Lung (tissue), 12 donors: Measurements from ENCODE around the gene ATG16L1. TPM values are rescaled to one million over a fixed set of nuclear protein-coding genes. Genes with fewer than 3 reads are reported as not detected.
A peak's percentile ranks its signal among the peaks of the same experiment; 100 is the strongest.

Experiments
- ATAC-seq: fragments of 200-7000 bp; cut with Tn5 transposase; one replicate; pipeline ENCODE4 v1.9.1; 2020; ENCODE audit warnings: moderate number of reproducible peaks; ENCODE audit not compliant: insufficient read depth, low FRiP score
- DNase-seq, 3 donors: peaks; one replicate each; pipeline ENCODE4 v3.0.0-alpha.2; 2013 to 2017
- H3K27ac ChIP-seq, 2 donors: one replicate each; pipeline ENCODE4 v1.5.1; 2013; ENCODE audit warnings: mild to moderate bottlenecking in 2 of 2, moderate library complexity in 2 of 2, control low read depth in 1 of 2, inconsistent platforms in 1 of 2, low read depth in 1 of 2, low read length in 1 of 2
- H3K27me3 ChIP-seq, 3 donors: one replicate each; pipeline ENCODE4 v1.5.1; 2013; ENCODE audit warnings: low read length in 2 of 3; ENCODE audit not compliant: control insufficient read depth in 3 of 3, insufficient read depth in 3 of 3
- H3K36me3 ChIP-seq, 4 donors: one replicate each; pipeline ENCODE4 v1.5.1; 2013; ENCODE audit warnings: low read length in 4 of 4, mild to moderate bottlenecking in 1 of 4, moderate library complexity in 1 of 4; ENCODE audit not compliant: control insufficient read depth in 4 of 4, insufficient read depth in 4 of 4
- H3K4me1 ChIP-seq, 5 donors: one replicate each; pipeline ENCODE4 v1.5.1; 2013; ENCODE audit warnings: low read length in 5 of 5, mild to moderate bottlenecking in 2 of 5, moderate library complexity in 1 of 5; ENCODE audit not compliant: control insufficient read depth in 5 of 5, insufficient read depth in 5 of 5
- H3K4me3 ChIP-seq: one replicate; pipeline ENCODE4 v1.5.1; 2013; ENCODE audit warnings: mild to moderate bottlenecking, control low read depth, moderate library complexity
- H3K9ac ChIP-seq, 2 donors: one replicate each; pipeline ENCODE4 v1.5.1; 2013; ENCODE audit warnings: low read length in 2 of 2, control low read depth in 1 of 2; ENCODE audit not compliant: insufficient read depth in 1 of 2
- H3K9me3 ChIP-seq, 4 donors: one replicate each; pipeline ENCODE4 v1.5.1; 2013; ENCODE audit warnings: low read length in 3 of 4, mild to moderate bottlenecking in 1 of 4, moderate library complexity in 1 of 4; ENCODE audit not compliant: control insufficient read depth in 4 of 4, insufficient read depth in 3 of 4
- CTCF ChIP-seq: IDR thresholded peaks from 2 replicates; pipeline ENCODE4 v1.5.1; 2012; ENCODE audit warnings: mild to moderate bottlenecking; ENCODE audit errors: control extremely low read depth, extremely low read depth
- WGBS, 2 donors: extraction: QIAGEN DNeasy Blood & Tissue Kit; methylation state at CpG; one replicate each; pipeline ENCODE4 v1.1.7; 2013; 5-methylcytosine and 5-hydroxymethylcytosine counted together
- polyA plus RNA-seq, 2 donors: library from polyadenylated mRNA; stranded (reverse); fragments of 200-250 nt; gene quantifications; one replicate each; pipeline ENCODE4 v1.2.1, GENCODE V29; 2013
- total RNA-seq, 2 donors: library from RNA; depleted of rRNA in 1 of 2; stranded (reverse); fragments of >200 nt in 1 of 2; gene quantifications; one replicate each; pipeline ENCODE4 v1.2.1, GENCODE V29; 2014 to 2021
- donor health status: control.
- donor health status: control.
- donor health status: Bipolar disorder and iron deficiency.
- donor health status: healthy.
- donor health status: DM: yes; HTN: yes; CAD: no.

Gene ATG16L1
- total and polyA plus RNA-seq, 4 donors = 10.9 to 37.0 (median 20.3) TPM

GRCh38 chr2:233267516-233268245 lies 16.2 kb downstream of the ATG16L1 start:
- 61 to 79% methylated on average over 6 of the region's 6 CpGs for WGBS, 2 donors
- no peak for TF ChIP-seq CTCF
- Histone ChIP-seq H3K36me3 (peaks cover 36 to 43% (median 39%) of the 10 kb centered on the region in 4 donors), H3K9me3 (no peaks in the 10 kb centered on the region), H3K27me3 (no peaks in the 10 kb centered on the region), H3K27ac (no peak overlapping the region), H3K4me1 (peaks cover 0 to 1% (median 0%) of the 10 kb centered on the region in 5 donors), H3K9ac (no peak overlapping the region), H3K4me3 (no peak overlapping the region)
- DNase-seq (no peak), ATAC-seq (no peak)

- ATAC-seq (no peak), DNase-seq (no peak)
- no peaks in the 10 kb centered on the region for H3K27me3 ChIP-seq
- H3K36me3 ChIP-seq = peaks cover 30 to 56% (median 37%) of the 10 kb centered on the region in 4 donors
- no peak overlapping the region for H3K27ac ChIP-seq
- TF ChIP-seq CTCF = no peak
- H3K4me3 ChIP-seq = no peak overlapping the region
- H3K9me3 ChIP-seq = no peaks in the 10 kb centered on the region
- no peak overlapping the region for H3K9ac ChIP-seq
- peaks cover 0 to 1% (median 0%) of the 10 kb centered on the region in 5 donors for H3K4me1 ChIP-seq
- 56 to 57% methylated on average over 5 of the region's 5 CpGs for WGBS, 2 donors
Measured at GRCh38 chr2:233270366-233270765, 18.9 kb downstream of the ATG16L1 start.

GRCh38 chr2:233270951-233271350 lies 19.5 kb downstream of the ATG16L1 start:
- WGBS, 2 donors = 87 to 90% methylated on average over 4 of the region's 4 CpGs
- H3K4me3 ChIP-seq = no peak overlapping the region
- peaks cover 33 to 59% (median 41%) of the 10 kb centered on the region in 4 donors for H3K36me3 ChIP-seq
- H3K9ac ChIP-seq = no peak overlapping the region
- no peaks in the 10 kb centered on the region for H3K9me3 ChIP-seq
- H3K4me1 ChIP-seq = peaks cover 0 to 1% (median 0%) of the 10 kb centered on the region in 5 donors
- TF ChIP-seq CTCF = no peak
- no peak overlapping the region for H3K27ac ChIP-seq
- no peaks in the 10 kb centered on the region for H3K27me3 ChIP-seq
- DNase-seq = no peak
- no peak for ATAC-seq

GRCh38 chr2:233271693-233272092 lies 20.2 kb downstream of the ATG16L1 start:
- peaks cover 0 to 1% (median 0%) of the 10 kb centered on the region in 5 donors for H3K4me1 ChIP-seq
- TF ChIP-seq CTCF = no peak
- DNase-seq (peak in 2 of 3 donors; percentile 16 to 40), ATAC-seq (no peak)
- no peak overlapping the region for H3K4me3 ChIP-seq
- H3K9me3 ChIP-seq = no peaks in the 10 kb centered on the region
- H3K9ac ChIP-seq = no peak overlapping the region
- H3K36me3 ChIP-seq = peaks cover 30 to 59% (median 38%) of the 10 kb centered on the region in 4 donors
- no peaks in the 10 kb centered on the region for H3K27me3 ChIP-seq
- 75 to 87% methylated on average over 2 of the region's 2 CpGs for WGBS, 2 donors
- no peak overlapping the region for H3K27ac ChIP-seq
